AG04450 (cell line): Measurements from ENCODE around the gene ARHGAP1. TPM values are rescaled to one million over a fixed set of nuclear protein-coding genes. Genes with fewer than 3 reads are reported as not detected.

Experiments used
- CTCF ChIA-PET: fragments of 300-600, 350-600 bp; formaldehyde crosslinking; extraction: SDS; loops from one replicate; lab custom pipeline; 2022; ENCODE audit warnings: antibody characterized with exemption, inconsistent platforms; lab: Charles Lee
- POLR2A ChIA-PET: fragments of 350-600 bp; formaldehyde crosslinking; extraction: SDS; loops from one replicate; lab custom pipeline; 2021; ENCODE audit warnings: antibody characterized with exemption, inconsistent platforms; lab: Yijun Ruan, JAX
- DNase-seq: peaks from one replicate; pipeline ENCODE4 v3.0.0-alpha.2; 2011; ENCODE audit warnings: low read depth, low spot score
- H3K27ac ChIP-seq: one replicate; pipeline ENCODE4 v1.5.1; 2012; ENCODE audit warnings: low read depth, low read length, control low read depth
- H3K27me3 ChIP-seq: one replicate; pipeline ENCODE4 v1.6.0; 2012; ENCODE audit warnings: low read length; ENCODE audit not compliant: control insufficient read depth, insufficient read depth
- H3K4me3 ChIP-seq: 2 replicates; pipeline ENCODE4 v1.5.1; 2011; ENCODE audit warnings: mild to moderate bottlenecking, low read depth, low read length, control low read depth
- H3K9me3 ChIP-seq: 2 replicates; pipeline ENCODE4 v1.5.1; 2012; ENCODE audit warnings: low read length; ENCODE audit not compliant: control insufficient read depth, insufficient read depth
- CTCF ChIP-seq: IDR thresholded peaks from 2 replicates; pipeline ENCODE4 v1.5.1; 2011; ENCODE audit warnings: low read depth, low read length, control low read depth, inconsistent platforms
- polyA plus RNA-seq: library from polyadenylated mRNA; depleted of rRNA; stranded (reverse); fragments of >200 nt; gene quantifications from 2 replicates; pipeline ENCODE4 v1.2.3, GENCODE V29; 2011

ARHGAP1 gene
- polyA plus RNA-seq, 1 experiment: 42.4 TPM

DNA sequence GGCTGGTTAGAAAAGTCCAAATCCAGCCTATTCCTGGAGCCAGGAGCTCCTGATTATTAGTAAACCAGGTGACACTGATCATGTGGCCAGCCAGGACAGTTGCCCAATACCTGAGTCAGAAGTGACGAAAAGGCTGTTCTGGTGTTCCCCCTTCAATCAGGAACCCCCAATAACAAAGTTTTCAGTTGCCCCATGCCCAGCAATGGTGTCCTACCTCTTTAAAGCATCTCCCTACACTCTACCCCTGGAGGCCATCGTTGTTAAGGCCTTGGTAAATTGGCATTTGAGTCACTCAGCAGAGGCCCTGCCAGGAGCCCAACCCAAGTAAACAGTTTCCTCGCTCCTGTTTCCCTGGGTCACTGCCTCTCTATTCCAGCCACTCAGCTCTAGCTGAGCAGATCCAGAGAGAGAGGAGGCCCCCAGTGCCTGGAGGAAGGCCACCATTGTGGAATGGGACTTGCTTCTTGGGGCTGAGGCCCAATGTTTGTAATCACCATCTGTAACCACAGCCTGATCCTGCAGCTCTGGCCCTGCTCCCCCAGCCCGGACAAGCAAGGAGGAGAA, 25.0 kb downstream of the ARHGAP1 start:
- no peak for DNase-seq

DNA sequence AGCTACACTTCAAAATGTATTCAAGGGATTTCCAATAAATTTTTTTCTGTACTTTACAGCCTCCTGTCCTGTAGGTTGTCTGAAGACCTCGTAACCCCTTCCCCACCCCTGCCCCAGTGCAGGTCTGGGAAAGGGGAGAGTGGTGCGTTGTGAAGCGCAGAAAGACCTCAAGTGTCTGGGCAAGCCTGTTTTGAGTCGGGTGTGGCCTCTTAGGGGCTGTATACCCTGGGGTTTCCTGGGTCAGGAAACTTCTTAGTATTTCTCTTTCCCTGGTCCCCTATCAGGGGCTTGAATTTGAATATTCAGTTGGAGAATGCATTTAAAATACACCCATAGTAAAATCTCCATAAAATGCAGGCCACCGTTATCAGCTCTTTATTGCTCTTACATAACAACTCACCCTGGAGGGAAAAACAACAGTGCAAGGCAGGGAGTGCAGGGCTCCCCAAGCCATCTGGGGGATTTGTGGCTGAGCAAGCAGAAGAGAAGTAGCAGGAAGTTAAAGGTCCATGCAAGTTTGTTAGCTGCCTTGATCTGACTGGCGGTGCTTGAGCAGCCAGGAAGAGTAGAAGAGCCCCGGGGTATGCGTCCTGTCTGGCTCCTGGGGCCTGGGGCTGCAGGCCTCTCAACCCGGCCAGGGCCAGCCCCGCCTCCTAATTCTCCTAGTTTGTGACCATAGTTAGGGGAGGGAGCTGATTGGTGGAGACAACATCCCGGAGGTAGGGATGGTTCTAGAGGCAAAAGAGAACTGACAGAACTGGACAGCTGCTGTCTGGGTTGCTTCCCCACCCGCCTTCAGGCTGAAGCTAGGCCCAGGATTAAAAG, 25.7 kb downstream of the ARHGAP1 start:
- Histone ChIP-seq H3K9me3 (no peaks in the 10 kb centered on the region), H3K27me3 (no peaks in the 10 kb centered on the region), H3K4me3 (no peak overlapping the region), H3K27ac (peak overlapping the region; percentile 68)
- no peak for DNase-seq
- TF ChIP-seq CTCF: no peak
- CTCF ChIA-PET: no interaction called here
- POLR2A ChIA-PET: interaction anchor here (0.7 to 2.0 kb wide), 2 partner anchors 9 to 67 kb away, joined by 7 to 9 read pairs; no protein-coding TSS in a partner anchor

More for the DNA sequence above, 25.0 kb downstream of the ARHGAP1 start:
- Histone ChIP-seq H3K9me3 (no peaks in the 10 kb centered on the region), H3K27ac (peak overlapping the region; percentile 68), H3K27me3 (no peaks in the 10 kb centered on the region), H3K4me3 (no peak overlapping the region)
- ChIA-PET CTCF (interaction anchor here (0.7 kb wide), 1 partner anchor 16 kb away, joined by 3 read pairs; no protein-coding TSS in a partner anchor), POLR2A (interaction anchor here (0.8 to 2.0 kb wide), 2 partner anchors 9 to 81 kb away, joined by 3 to 7 read pairs; partner anchors contain the start of gene AMBRA1)
- peak; percentile 15; the same call in 1 of the 2 replicates for TF ChIP-seq CTCF

- ChIA-PET CTCF (no interaction called here), POLR2A (interaction anchor here (0.7 kb wide), 1 partner anchor 66 kb away, joined by 9 read pairs; no protein-coding TSS in a partner anchor)
- DNase-seq: no peak
- no peaks in the 10 kb centered on the region for H3K27me3 ChIP-seq
- TF ChIP-seq CTCF: no peak
- H3K27ac ChIP-seq: no peak overlapping the region
- no peaks in the 10 kb centered on the region for H3K9me3 ChIP-seq
- no peak overlapping the region for H3K4me3 ChIP-seq
Observed at GRCh38 chr11:46673713-46674462, 26.5 kb downstream of the ARHGAP1 start.

- POLR2A ChIA-PET: no interaction called here
- no peak for DNase-seq
- CTCF ChIA-PET: interaction anchor here (1.0 kb wide), 1 partner anchor 15 kb away, joined by 3 read pairs; no protein-coding TSS in a partner anchor
Observed at GRCh38 chr11:46672381-46672839, 28.0 kb downstream of the ARHGAP1 start.

More at GRCh38 chr11:46672381-46672839, 28.0 kb downstream of the ARHGAP1 start:
- Histone ChIP-seq H3K4me3 (no peak overlapping the region), H3K27me3 (no peaks in the 10 kb centered on the region), H3K9me3 (no peaks in the 10 kb centered on the region), H3K27ac (no peak overlapping the region)
- TF ChIP-seq CTCF: no peak
